K562 (cell line): ENCODE results near the gene FCHO2. TPM values are rescaled to one million over a fixed set of nuclear protein-coding genes. Genes with fewer than 3 reads are reported as not detected.

Source experiments
- ATAC-seq: fragments of 200-7000 bp; cut with Tn5 transposase; 3 replicates; pipeline ENCODE4 v1.9.1; 2020; ENCODE audit warnings: moderate library complexity
- BruUV-seq: library from RNA; stranded (reverse); fragments of 400-500 nt; replicated peaks from 2 replicates; lab custom pipeline; 2021; lab: Mats Ljungman, UMichigan
- CTCF ChIA-PET: fragments of 300-600 bp; formaldehyde crosslinking; extraction: SDS; loops from one replicate; lab custom pipeline; 2021; ENCODE audit warnings: low intra/inter-chr PET ratio; lab: Yijun Ruan, JAX
- POLR2A ChIA-PET: fragments of 300-600, 350-650 bp; sonication (Branson Sonifier 250); formaldehyde crosslinking; extraction: SDS; loops from one replicate; lab custom pipeline; 2021; ENCODE audit warnings: antibody characterized with exemption, inconsistent platforms; lab: Yijun Ruan, JAX
- DNase-seq, 4 experiments: peaks; one replicate each; pipeline versions ENCODE4 v3.0.0 to v3.0.0-alpha.2; 2011 to 2018; ENCODE audit warnings: low spot score in 3 of 4, mixed read lengths in 3 of 4; ENCODE audit errors: extremely low read depth in 1 of 4
- FAIRE-seq: peaks from 2 replicates; lab custom pipeline; 2011; peaks lifted over from hg19 to GRCh38; lab: Jason Lieb, UNC
- H2AFZ ChIP-seq: 2 replicates; pipeline ENCODE4 v1.6.0; 2011; ENCODE audit warnings: low read depth, low read length, control low read depth, inconsistent platforms
- H3K27ac ChIP-seq: fragments of 200-600 bp; 3 replicates; pipeline ENCODE4 v1.8.0; 2011; ENCODE audit warnings: low read depth, mild to moderate bottlenecking, control low read depth, inconsistent platforms, low read length, moderate library complexity, mixed read lengths; ENCODE audit errors: extremely low read depth
- H3K27me3 ChIP-seq, 2 experiments: fragments of 300-600 bp in 1 of 2; 2 replicates in 1 of 2; 3 replicates in 1 of 2; pipeline versions ENCODE4 v1.6.0 to v1.8.0; 2011; ENCODE audit warnings: inconsistent platforms in 2 of 2, low read length in 2 of 2, mild to moderate bottlenecking in 1 of 2, mixed read lengths in 1 of 2, moderate library complexity in 1 of 2; ENCODE audit not compliant: control insufficient read depth in 2 of 2, insufficient read depth in 2 of 2
- H3K36me3 ChIP-seq: fragments of 300-600 bp; 3 replicates; pipeline ENCODE4 v1.8.0; 2011; ENCODE audit warnings: mild to moderate bottlenecking, low read length, inconsistent platforms; ENCODE audit not compliant: control insufficient read depth, insufficient read depth
- H3K4me1 ChIP-seq, 2 experiments: fragments of 200-600 bp in 1 of 2; replicated peaks in 1 of 2; 2 replicates in 1 of 2; 3 replicates in 1 of 2; pipeline versions ENCODE4 v1.5.1 to v1.8.0; 2011; ENCODE audit warnings: inconsistent platforms in 2 of 2, low read length in 2 of 2, mild to moderate bottlenecking in 1 of 2, mixed read lengths in 1 of 2, moderate library complexity in 1 of 2; ENCODE audit not compliant: control insufficient read depth in 2 of 2, insufficient read depth in 2 of 2
- H3K4me2 ChIP-seq: 2 replicates; pipeline ENCODE4 v1.6.1; 2011; ENCODE audit warnings: low read length, control low read depth, inconsistent platforms, mixed read lengths; ENCODE audit not compliant: insufficient read depth
- H3K4me3 ChIP-seq: fragments of 200-600 bp; sonication (generic), shearing (Covaris generic); 2 replicates; pipeline ENCODE4 v1.5.1; 2016; ENCODE audit warnings: control low read depth, inconsistent platforms
- H3K79me2 ChIP-seq: fragments of 200-600 bp; 3 replicates; pipeline ENCODE4 v1.8.0; 2011; ENCODE audit warnings: low read length, inconsistent platforms; ENCODE audit not compliant: control insufficient read depth, insufficient read depth
- H3K9ac ChIP-seq, 2 experiments: 2 replicates each; pipeline versions ENCODE4 v1.6.0 to v1.6.1; 2011; ENCODE audit warnings: low read depth in 2 of 2, low read length in 2 of 2, control low read depth in 1 of 2, inconsistent platforms in 1 of 2, mild to moderate bottlenecking in 1 of 2, mixed read lengths in 1 of 2; ENCODE audit not compliant: insufficient read depth in 1 of 2
- H3K9me1 ChIP-seq: one replicate; pipeline ENCODE4 v1.6.0; 2011; ENCODE audit warnings: inconsistent platforms, mild to moderate bottlenecking, low read length, moderate library complexity; ENCODE audit not compliant: control insufficient read depth, insufficient read depth
- H3K9me3 ChIP-seq: replicated peaks from 2 replicates; pipeline ENCODE4 v1.5.1; 2011; ENCODE audit warnings: low read depth, low read length, inconsistent platforms; ENCODE audit not compliant: control insufficient read depth, insufficient read depth
- H4K20me1 ChIP-seq: replicated peaks from 2 replicates; pipeline ENCODE4 v1.6.1; 2011; ENCODE audit warnings: low read length, inconsistent platforms, mixed read lengths; ENCODE audit not compliant: control insufficient read depth, insufficient read depth
- BCL6 ChIP-seq: fragments of 250-450 bp; sonication (Bioruptor Pico); IDR thresholded peaks from 2 replicates; pipeline ENCODE4 v1.4.0; 2020
- DIDO1 ChIP-seq: fragments of 450-650 bp; IDR thresholded peaks from 2 replicates; pipeline ENCODE4 v1.6.1; 2016; ENCODE audit warnings: low read depth, missing biosample characterization, missing genetic modification characterization
- GATAD2B ChIP-seq: fragments of 450-650 bp; IDR thresholded peaks from 2 replicates; pipeline ENCODE4 v1.6.1; 2017; ENCODE audit warnings: mild to moderate bottlenecking, borderline replicate concordance
- GTF2A2 ChIP-seq: IDR thresholded peaks from 2 replicates; pipeline ENCODE4 v1.6.1; 2016; ENCODE audit warnings: mild to moderate bottlenecking, missing genetic modification characterization, missing compliant biosample characterization
- MTA2 ChIP-seq: fragments of 450-650 bp; IDR thresholded peaks from 2 replicates; pipeline ENCODE4 v1.6.1; 2016; ENCODE audit warnings: low read depth
- NFIX ChIP-seq: fragments of 250-450 bp; sonication (Bioruptor Pico); IDR thresholded peaks from 2 replicates; pipeline ENCODE4 v1.4.0; 2020; ENCODE audit warnings: low read depth, mild to moderate bottlenecking, moderate library complexity
- NONO ChIP-seq, 2 experiments: fragments of 200-400 bp in 1 of 2; fragments of 450-650 bp in 1 of 2; formaldehyde crosslinking in 1 of 2; IDR thresholded peaks; 2 replicates each; pipeline ENCODE4 v1.6.1; 2017; ENCODE audit warnings: low read depth in 2 of 2, mild to moderate bottlenecking in 2 of 2, moderate library complexity in 2 of 2, low read length in 1 of 2
- NR2F6 ChIP-seq: fragments of 450-650 bp; formaldehyde crosslinking; IDR thresholded peaks from 2 replicates; pipeline ENCODE4 v1.4.0; 2020; ENCODE audit warnings: mild to moderate bottlenecking
- PTBP1 ChIP-seq: fragments of 200-400 bp; formaldehyde crosslinking; IDR thresholded peaks from 2 replicates; pipeline ENCODE4 v1.6.1; 2017; ENCODE audit warnings: low read depth, low read length
- RB1 ChIP-seq: fragments of 450-650 bp; IDR thresholded peaks from 2 replicates; pipeline ENCODE4 v1.6.1; 2017; ENCODE audit warnings: low read depth, mild to moderate bottlenecking
- RBBP5 ChIP-seq: fragments of 200-600 bp; sonication (generic); IDR thresholded peaks from 2 replicates; pipeline ENCODE4 v1.6.1; 2012; ENCODE audit warnings: borderline replicate concordance, mild to moderate bottlenecking, low read length, control low read depth, inconsistent platforms; ENCODE audit not compliant: insufficient read depth, poor library complexity, severe bottlenecking
- SREBF2 ChIP-seq: sonication (generic); formaldehyde crosslinking; IDR thresholded peaks from 2 replicates; pipeline ENCODE4 v1.4.0; 2020; ENCODE audit warnings: mild to moderate bottlenecking, missing genetic modification reagents
- ZBTB17 ChIP-seq: fragments of 450-650 bp; formaldehyde crosslinking; IDR thresholded peaks from 2 replicates; pipeline ENCODE4 v1.4.0; 2020; ENCODE audit warnings: mild to moderate bottlenecking
- ZNF696 ChIP-seq: fragments of 250-450 bp; sonication (Bioruptor Pico); conservative IDR thresholded peaks from 2 replicates; pipeline ENCODE4 v1.4.0; 2020; ENCODE audit warnings: mild to moderate bottlenecking, moderate library complexity
- ZNF766 ChIP-seq: fragments of 200-800 bp; sonication (Bioruptor generic); conservative IDR thresholded peaks from 2 replicates; pipeline ENCODE4 v1.6.1; 2016; ENCODE audit warnings: missing genetic modification characterization, missing compliant biosample characterization
- WGBS: fragments of 100-300 bp; shearing (Covaris generic); methylation state at CpG from one replicate; pipeline ENCODE4 v1.1.6; 2016; ENCODE audit warnings: low coverage, mixed read lengths; ENCODE audit not compliant: insufficient coverage; ENCODE audit errors: missing lambda C conversion rate; 5-methylcytosine and 5-hydroxymethylcytosine counted together
- in situ Hi-C: fragments of 300-500 bp; cut with MboI; formaldehyde crosslinking; loops from 4 replicates; pipeline ENCODE4 v1.15.0; 2018; ENCODE audit warnings: inconsistent platforms, mixed read lengths
- intact Hi-C: fragments of 100-400 bp; cut with micrococcal nuclease; formaldehyde crosslinking; loops from 2 replicates; pipeline ENCODE4 v1.14.2; 2022
- polyA plus RNA-seq, 8 experiments: library from polyadenylated mRNA; depleted of rRNA in 4 of 8; stranded (reverse) in 5 of 8; unstranded in 3 of 8; fragments of >200 nt; fragmentation: Nextera tagmentation in 2 of 8; fragmentation: Illumina TruSeq in 1 of 8; extraction: Ambion mirVana in 2 of 8; extraction: Trizol in 1 of 8; gene quantifications; 2 replicates each; pipeline versions ENCODE4 v1.2.1 to v1.2.3, GENCODE V29; 2011 to 2014; ENCODE audit warnings: inconsistent platforms in 1 of 8, missing spikeins in 1 of 8
- total RNA-seq, 7 experiments: library from RNA; depleted of rRNA in 6 of 7; stranded (reverse); fragments of >200 nt in 6 of 7; fragmentation: Illumina TruSeq in 2 of 7; extraction: Trizol in 2 of 7; gene quantifications; 2 replicates each; pipeline versions ENCODE4 v1.2.1 to v1.2.3, GENCODE V29; 2011 to 2021; ENCODE audit warnings: low replicate concordance in 1 of 7
- TF ChIP-seq, protein P1 (sequence below): fragments of 250-450 bp; sonication (Bioruptor Pico); IDR thresholded peaks from 2 replicates; pipeline ENCODE4 v1.6.1; 2021; ENCODE audit warnings: mild to moderate bottlenecking
- TF ChIP-seq, protein P2 (sequence below), 2 experiments: IDR thresholded peaks in 1 of 2; conservative IDR thresholded peaks in 1 of 2; 2 replicates each; pipeline ENCODE4 v1.6.1; 2016; ENCODE audit warnings: low read depth in 2 of 2, mild to moderate bottlenecking in 1 of 2, missing compliant biosample characterization in 1 of 2, missing genetic modification characterization in 1 of 2, moderate library complexity in 1 of 2

Gene FCHO2
- total and polyA plus RNA-seq, 9 of the 15 experiments (the other 6 are each of a cell fraction or from before 2014, with no cell fraction given), result 4.4 to 13.4 (median 8.3) TPM

DNA sequence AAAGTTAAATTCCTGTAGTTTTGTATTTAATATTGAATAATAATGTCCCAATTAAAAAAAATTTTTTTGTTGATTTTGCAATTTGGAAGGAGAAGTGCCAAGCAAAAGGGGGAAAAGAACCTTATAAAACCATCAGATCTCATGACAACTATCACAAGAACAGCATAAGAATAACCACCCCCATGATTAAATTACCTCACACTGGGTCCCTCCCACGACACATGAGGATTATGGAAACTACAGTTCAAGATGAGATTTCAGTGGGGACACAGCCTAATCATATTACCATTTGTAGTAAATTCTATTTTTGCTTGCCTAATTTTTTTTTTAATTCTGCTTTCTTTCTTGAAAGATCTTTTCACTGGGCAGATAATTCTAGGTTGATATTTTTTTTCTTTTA lies 33.4 kb upstream of the FCHO2 start:
- Histone ChIP-seq H3K79me2 (no peaks in the 10 kb centered on the region), H2AFZ (no peak overlapping the region), H3K4me2 (no peak overlapping the region), H4K20me1 (no peaks in the 10 kb centered on the region), H3K4me1 (no peaks in the 10 kb centered on the region), H3K9me3 (no peaks in the 10 kb centered on the region), H3K9ac (no peak overlapping the region), H3K36me3 (no peaks in the 10 kb centered on the region), H3K27me3 (no peaks in the 10 kb centered on the region), H3K27ac (no peak overlapping the region), H3K4me3 (no peak overlapping the region), H3K9me1 (no peaks in the 10 kb centered on the region)
- intact Hi-C loops (loop anchor here (5.0 kb wide), 1 partner anchor 155 kb away; no protein-coding TSS in a partner anchor), in situ Hi-C loops (no loop called here)
- BruUV-seq, result no TSS peak
- CTCF ChIA-PET, result interaction anchor here (2.6 kb wide), 1 partner anchor 279 kb away, joined by 7 read pairs; no protein-coding TSS in a partner anchor
- DNase-seq (no peak), ATAC-seq (no peak), FAIRE-seq (no peak)
- POLR2A ChIA-PET, result no interaction called here
- TF ChIP-seq PTBP1, result no peak
- TF ChIP-seq MTA2, result no peak
- no peak for TF ChIP-seq BCL6 (CRISPR knock-in tag)
- TF ChIP-seq, protein P1, sequence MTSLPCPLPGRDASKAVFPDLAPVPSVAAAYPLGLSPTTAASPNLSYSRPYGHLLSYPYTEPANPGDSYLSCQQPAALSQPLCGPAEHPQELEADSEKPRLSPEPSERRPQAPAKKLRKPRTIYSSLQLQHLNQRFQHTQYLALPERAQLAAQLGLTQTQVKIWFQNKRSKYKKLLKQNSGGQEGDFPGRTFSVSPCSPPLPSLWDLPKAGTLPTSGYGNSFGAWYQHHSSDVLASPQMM (CRISPR knock-in tag), result no peak
- no peak for TF ChIP-seq NFIX (CRISPR knock-in tag)
- no peak for TF ChIP-seq SREBF2 (CRISPR knock-in tag)
- TF ChIP-seq GATAD2B, result no peak
- TF ChIP-seq, protein P2, sequence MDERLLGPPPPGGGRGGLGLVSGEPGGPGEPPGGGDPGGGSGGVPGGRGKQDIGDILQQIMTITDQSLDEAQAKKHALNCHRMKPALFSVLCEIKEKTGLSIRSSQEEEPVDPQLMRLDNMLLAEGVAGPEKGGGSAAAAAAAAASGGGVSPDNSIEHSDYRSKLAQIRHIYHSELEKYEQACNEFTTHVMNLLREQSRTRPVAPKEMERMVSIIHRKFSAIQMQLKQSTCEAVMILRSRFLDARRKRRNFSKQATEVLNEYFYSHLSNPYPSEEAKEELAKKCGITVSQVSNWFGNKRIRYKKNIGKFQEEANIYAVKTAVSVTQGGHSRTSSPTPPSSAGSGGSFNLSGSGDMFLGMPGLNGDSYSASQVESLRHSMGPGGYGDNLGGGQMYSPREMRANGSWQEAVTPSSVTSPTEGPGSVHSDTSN (CRISPR knock-in tag; IDR thresholded peaks at IDR 0.05; ENCODE audit: low read depth), result no peak
- TF ChIP-seq, protein P2 (tag; conservative IDR thresholded peaks at IDR 0.05; ENCODE audit: low read depth), result no peak
- TF ChIP-seq RBBP5, result no peak
- no peak for TF ChIP-seq ZNF696 (CRISPR knock-in tag)
- no peak for TF ChIP-seq RB1
- no peak for TF ChIP-seq DIDO1
- TF ChIP-seq NONO (IDR thresholded peaks at IDR 0.05; ENCODE audit: low read depth in 2 of 2, low read length in 1 of 2), result no peak
- no peak for TF ChIP-seq GTF2A2 (tag)
- no peak for TF ChIP-seq ZBTB17 (CRISPR knock-in tag)
- no peak for TF ChIP-seq NR2F6
- TF ChIP-seq ZNF766 (CRISPR knock-in tag), result no peak
- WGBS, result 14% methylated on average over 1 of the region's 1 CpG
